COLO829 (cell line): ENCODE results near the gene CLIP3.
"Not testable (repeated sequence)": the region's sequence is repeated elsewhere in the genome, so short reads cannot be mapped to it uniquely, and the experiment has no call there.

Source experiments
- DNase-seq: peaks from one replicate; pipeline ENCODE4 v3.0.0; 2012; ENCODE audit warnings: low spot score

CLIP3 gene

GRCh38 chr19:36049080-36049698 lies 16.5 kb upstream of the CLIP3 start:
- DNase-seq = no peak

- no peak for DNase-seq
These were observed 15.2 kb upstream of the CLIP3 start for GRCh38 chr19:36047835-36048234.

DNA sequence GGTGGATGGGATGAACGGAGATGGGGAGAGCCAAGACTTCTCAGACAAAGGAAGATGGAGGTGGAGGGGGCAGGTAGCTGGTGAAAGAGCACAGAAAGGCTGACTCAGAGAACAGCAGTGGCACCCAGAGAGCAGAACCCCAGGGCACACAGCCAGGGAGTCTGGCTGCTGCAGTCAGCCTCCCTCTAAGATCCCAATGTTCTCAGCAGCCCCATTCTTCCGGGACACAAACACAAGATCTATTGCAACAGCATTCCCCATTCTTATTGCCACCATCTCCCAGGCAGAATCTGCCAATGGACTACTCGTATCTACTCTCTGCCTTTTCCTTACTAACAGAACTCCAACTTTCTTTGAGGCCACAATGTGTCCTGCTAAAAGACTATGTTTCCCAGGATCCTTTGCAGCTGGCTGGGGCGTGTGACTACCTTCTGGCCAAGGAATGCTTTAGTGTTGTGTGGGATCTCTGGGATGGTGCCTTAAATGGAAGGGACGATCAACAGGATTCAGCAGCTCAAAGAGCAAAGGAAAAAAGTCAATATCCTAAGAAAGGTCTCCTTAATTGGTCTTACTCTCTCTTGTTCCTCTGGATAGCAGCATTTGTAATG lies 13.9 kb upstream of the CLIP3 start:
- no peak for DNase-seq

- no peak for DNase-seq
These were observed 11.3 kb upstream of the CLIP3 start for GRCh38 chr19:36043952-36044351.

GRCh38 chr19:36041831-36042230 lies 9.2 kb upstream of the CLIP3 start:
- no peak for DNase-seq

DNA sequence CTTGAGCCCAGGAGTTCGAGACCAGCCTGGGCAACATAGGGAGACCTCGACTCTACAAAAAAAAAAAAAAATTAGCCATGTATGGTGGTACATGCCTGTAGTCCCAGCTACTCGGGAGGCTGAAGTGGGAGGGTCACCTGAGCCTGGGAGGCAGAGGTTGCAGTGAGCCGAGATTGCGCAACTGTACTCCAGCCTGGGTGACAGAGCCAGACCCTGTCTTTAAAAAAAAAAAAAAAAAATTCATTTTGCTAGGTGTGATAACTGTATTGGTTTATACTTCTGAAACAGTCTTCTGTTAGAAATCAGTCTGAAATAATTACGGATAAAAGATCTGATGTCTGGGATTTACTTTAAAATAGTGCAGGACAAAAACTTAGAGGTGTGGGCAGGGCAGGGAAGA lies 8.4 kb upstream of the CLIP3 start:
- DNase-seq = not testable (repeated sequence)

- DNase-seq = no peak
These were observed 7.8 kb upstream of the CLIP3 start for GRCh38 chr19:36040495-36040894.

DNA sequence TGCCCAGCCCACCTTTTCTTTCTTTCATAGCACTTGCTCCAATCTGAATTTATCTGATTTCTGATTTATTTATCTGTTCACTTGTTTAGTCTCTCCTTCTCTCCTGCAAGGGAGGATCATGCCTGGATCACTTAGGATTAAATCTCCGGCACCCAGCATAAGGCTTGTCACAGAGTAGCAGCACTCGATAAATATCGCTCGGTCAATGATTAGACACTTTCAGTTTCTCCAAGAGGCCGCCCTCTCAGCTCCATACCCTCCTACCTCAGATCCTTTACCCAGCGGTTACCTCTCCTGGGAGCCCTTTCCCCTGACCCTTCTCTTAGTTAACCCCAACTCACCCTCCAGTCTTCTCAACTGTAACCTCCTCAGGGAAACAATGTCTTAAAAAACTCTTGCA lies 1.4 kb downstream of the CLIP3 start:
- DNase-seq = no peak

- no peak for DNase-seq
These were observed 2.2 kb downstream of the CLIP3 start for GRCh38 chr19:36030264-36031148.

GRCh38 chr19:36028313-36029041 lies 4.2 kb downstream of the CLIP3 start:
- DNase-seq = no peak

DNA sequence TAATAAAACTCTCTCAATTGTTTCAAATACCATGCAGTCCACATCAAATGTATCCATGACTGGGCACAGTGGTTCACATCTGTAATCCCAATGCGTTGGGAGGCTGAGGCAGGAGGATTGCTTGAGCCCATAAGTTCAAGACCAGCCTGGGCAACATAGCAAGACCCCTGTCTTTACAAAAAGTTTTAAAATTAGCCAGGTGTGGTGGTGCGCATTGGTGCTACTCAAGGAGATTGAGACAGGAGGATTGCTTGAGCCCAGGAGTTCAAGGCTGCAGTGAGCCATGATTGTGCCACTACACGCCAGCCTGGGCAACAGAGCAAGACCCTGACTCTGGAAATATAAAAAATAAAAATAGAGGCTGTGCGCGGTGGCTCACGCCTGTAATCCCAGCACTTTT lies 5.0 kb downstream of the CLIP3 start:
- DNase-seq = no peak

DNA sequence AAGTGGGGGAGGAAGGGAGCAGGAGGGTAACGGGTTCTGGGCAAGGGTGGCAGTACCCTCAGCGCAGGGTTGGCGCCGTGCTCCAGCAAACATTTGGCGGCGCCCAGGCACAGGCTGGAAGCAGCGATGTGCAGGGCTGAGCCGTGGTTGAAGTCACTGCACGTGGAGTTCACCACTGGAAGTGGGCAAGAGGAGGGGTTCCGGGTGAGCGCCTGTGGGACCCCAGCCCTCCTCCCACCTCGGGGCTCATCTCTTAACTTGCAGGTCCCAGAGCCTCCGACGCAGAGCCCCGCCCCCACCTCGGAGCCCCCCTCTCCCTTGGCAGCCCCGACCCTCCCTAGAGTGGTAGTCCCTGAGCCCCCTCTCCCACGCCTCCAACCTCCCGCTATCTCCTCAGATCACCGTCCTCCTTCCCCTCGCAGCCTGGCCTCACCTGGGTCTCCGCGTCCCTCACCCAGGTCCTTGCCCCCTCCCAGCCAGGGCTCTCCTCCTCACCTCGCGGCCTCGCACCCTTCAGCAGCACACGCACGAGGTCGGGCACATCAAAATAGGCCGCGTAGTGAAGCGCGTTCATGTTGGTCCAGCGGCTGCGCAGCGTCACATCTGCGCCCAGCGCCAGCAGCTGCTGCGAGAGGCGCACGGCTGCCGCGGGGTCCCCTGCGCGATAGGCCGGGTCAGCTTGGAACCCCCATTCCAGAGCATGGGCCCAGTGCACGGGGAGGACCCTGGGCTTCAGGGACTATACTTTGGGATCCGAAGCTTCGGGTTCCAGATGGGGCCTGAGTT lies 6.4 kb downstream of the CLIP3 start:
- DNase-seq = no peak

DNA sequence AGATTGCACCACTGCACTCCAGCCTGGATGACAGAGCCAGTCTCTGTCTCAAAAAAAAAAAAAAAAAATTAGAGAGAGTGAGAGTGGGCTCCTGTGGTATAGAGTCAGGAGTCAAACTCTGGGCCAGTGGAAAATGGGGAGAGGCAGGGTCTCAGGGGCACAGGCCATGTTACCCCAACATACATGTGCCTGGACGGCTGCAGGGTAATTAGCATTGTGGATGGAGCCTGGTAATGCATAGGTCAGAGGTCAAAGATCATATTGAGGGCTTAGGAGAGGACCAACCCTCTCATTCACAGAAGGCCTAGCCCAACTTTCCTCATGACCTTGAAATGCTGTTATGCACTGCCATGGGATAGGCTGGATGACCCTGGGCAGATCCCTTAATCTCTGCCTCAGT lies 7.1 kb downstream of the CLIP3 start:
- no peak for DNase-seq

DNA sequence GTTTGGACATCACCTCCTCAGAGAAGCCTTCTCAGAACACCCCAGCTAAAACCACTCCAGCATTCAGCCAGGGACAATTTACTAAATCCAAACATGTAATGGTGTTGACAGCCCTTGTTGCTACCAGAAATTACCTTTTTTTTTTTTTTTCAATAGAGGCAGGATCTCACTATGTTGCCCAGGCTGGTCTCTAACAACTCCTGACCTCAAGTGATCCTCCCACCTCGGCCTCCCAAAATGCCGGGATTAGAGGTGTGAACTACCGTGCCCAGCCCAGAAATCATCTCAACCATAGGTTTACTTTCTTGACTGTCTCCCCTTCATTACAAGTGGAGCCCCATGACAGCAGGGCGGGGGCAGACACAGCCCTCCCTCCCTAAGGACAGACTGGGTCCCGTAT lies 9.2 kb downstream of the CLIP3 start:
- DNase-seq = no peak

DNA sequence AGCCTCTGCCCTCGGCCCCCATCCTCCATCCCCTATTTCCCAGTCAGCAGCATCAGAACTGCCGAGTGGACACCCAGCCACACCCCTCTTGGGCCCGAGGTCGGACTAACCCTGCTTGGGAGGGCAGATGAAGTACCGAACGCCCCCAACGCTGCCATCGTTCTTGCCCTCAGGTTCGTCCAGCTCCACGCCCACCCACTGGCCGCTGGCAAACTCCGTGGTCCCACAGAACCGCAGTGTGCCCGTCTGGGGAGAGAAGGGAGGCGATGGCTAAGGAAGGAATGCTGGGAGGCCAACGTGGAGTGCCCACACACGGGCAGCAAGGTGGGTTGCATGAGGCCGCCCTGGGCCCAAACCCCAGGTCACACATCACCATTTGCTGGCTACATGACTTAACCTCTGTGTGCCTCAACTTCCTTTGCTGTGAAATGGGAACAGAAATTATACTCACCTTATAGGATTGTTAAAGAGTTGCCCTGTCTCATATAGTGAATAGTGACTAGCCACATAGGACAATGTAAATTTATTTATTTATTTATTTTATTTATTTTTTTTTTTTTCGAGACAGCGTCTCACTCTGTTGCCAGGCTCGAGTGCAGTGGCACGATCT lies 13.5 kb downstream of the CLIP3 start:
- DNase-seq = no peak

- peak; percentile 99 for DNase-seq
These were observed 18.4 kb downstream of the CLIP3 start, which contains the start of gene ALKBH6 for GRCh38 chr19:36014012-36014924. Gene ALKBH6, minus strand, starts transcription at chr19:36014213. Its CDS starts 816 bp downstream, at chr19:36013397.

DNA sequence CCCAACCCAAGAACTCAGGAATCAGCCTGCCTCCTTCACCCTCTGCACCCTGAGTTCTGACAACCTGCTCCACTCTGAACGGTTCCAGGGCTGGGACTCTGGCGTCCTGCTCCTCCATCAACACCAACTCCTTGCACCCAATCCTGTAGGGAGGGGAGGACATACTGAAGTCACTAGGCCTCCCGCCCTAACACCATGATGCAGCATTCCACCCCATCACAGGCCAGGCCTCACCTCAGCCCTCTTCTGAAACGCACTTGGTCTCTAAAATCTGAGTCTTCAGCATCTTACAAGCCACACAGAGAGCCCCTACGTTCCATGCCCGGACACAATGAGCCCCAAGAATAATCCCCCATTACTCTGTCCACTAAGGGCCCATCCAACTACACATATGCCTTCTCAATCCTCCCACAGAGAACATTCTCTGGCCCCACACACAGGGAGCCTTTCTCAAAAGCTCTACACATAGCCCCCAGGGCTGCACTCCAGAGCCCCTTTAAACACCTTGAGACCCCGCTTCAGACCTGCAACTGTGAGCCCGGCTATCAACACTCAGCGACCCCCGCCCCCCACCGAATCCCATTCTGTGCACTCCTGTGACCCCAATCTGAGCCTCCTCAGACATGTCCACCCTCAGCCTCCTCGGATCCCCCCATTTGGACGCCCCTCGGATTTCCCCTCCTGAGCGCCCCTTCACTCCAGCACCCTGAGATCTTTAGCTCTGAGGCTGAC lies 19.2 kb downstream of the CLIP3 start:
- DNase-seq = no peak

DNA sequence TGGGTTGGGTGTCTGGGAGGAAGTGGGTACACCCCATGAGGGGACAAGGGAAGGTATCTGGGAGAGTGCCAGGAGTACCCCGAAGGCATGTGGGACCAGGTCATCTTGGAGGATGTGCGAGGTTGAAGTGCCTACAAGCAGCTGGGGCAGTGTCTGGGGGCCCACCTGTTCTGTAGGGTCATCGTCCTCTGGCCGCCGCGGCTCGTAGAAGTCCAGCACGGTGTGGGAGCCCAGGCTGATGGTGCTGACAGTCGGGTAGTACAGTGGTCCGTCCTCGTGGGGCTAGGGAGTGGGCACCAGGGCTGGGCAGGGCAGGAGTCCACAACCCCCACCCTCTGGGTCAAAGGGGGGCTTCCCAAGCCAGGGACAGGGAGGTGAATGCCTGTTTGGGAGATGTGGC lies 22.3 kb downstream of the CLIP3 start:
- no peak for DNase-seq

- DNase-seq = no peak
These were observed 22.9 kb downstream of the CLIP3 start for GRCh38 chr19:36009633-36010379.
